Liver (tissue), 9 donors: ENCODE data around the gene LPO. TPM values are rescaled to one million over a fixed set of nuclear protein-coding genes. Genes with fewer than 3 reads are reported as not detected.

Experiments used
- DNase-seq: peaks from one replicate; pipeline ENCODE4 v3.0.0-alpha.2; 2017; ENCODE audit warnings: low spot score
- H3K27ac ChIP-seq, 2 donors: one replicate each; pipeline ENCODE4 v1.7.0; 2013; ENCODE audit warnings: inconsistent platforms in 2 of 2, low read length in 2 of 2, control low read depth in 1 of 2, low read depth in 1 of 2, mild to moderate bottlenecking in 1 of 2
- H3K27me3 ChIP-seq, 4 donors: one replicate each; pipeline versions ENCODE4 v1.6.1 to v1.7.0; 2013; ENCODE audit warnings: low read length in 3 of 4, inconsistent platforms in 1 of 4, mild to moderate bottlenecking in 1 of 4, moderate library complexity in 1 of 4; ENCODE audit not compliant: control insufficient read depth in 4 of 4, insufficient read depth in 4 of 4
- H3K36me3 ChIP-seq, 4 donors: one replicate each; pipeline versions ENCODE4 v1.6.1 to v1.7.0; 2013; ENCODE audit warnings: low read length in 3 of 4, mild to moderate bottlenecking in 3 of 4, low read depth in 1 of 4, moderate library complexity in 1 of 4; ENCODE audit not compliant: control insufficient read depth in 4 of 4, insufficient read depth in 3 of 4
- H3K4me1 ChIP-seq, 4 donors: one replicate each; pipeline versions ENCODE4 v1.6.1 to v1.7.0; 2013; ENCODE audit warnings: low read length in 3 of 4, mild to moderate bottlenecking in 3 of 4, moderate library complexity in 1 of 4; ENCODE audit not compliant: control insufficient read depth in 4 of 4, insufficient read depth in 4 of 4
- H3K4me3 ChIP-seq, 3 donors: one replicate each; pipeline versions ENCODE4 v1.6.1 to v1.7.0; 2013; ENCODE audit warnings: low read length in 3 of 3, control low read depth in 1 of 3, low read depth in 1 of 3, mild to moderate bottlenecking in 1 of 3
- H3K9ac ChIP-seq, 2 donors: one replicate each; pipeline ENCODE4 v1.7.0; 2013; ENCODE audit warnings: low read length in 2 of 2, mild to moderate bottlenecking in 2 of 2, moderate library complexity in 2 of 2, control low read depth in 1 of 2, low read depth in 1 of 2
- H3K9me3 ChIP-seq, 4 donors: one replicate each; pipeline versions ENCODE4 v1.6.1 to v1.7.0; 2013; ENCODE audit warnings: low read length in 3 of 4; ENCODE audit not compliant: control insufficient read depth in 4 of 4
- ATF3 ChIP-seq: IDR thresholded peaks from 2 replicates; pipeline ENCODE4 v1.6.1; 2016; ENCODE audit warnings: antibody characterized with exemption
- CTCF ChIP-seq: fragments of 150-350 bp; IDR thresholded peaks from 2 replicates; pipeline ENCODE4 v1.5.1; 2017; ENCODE audit warnings: improper control_type of control experiment, low read depth, low read length; ENCODE audit not compliant: missing input control
- EGR1 ChIP-seq, 2 donors: IDR thresholded peaks; 2 replicates each; pipeline ENCODE4 v1.6.1; 2016 to 2018; ENCODE audit warnings: antibody characterized with exemption in 2 of 2, low read depth in 2 of 2
- FOXA1 ChIP-seq: IDR thresholded peaks from 2 replicates; pipeline ENCODE4 v1.6.1; 2016; ENCODE audit warnings: antibody characterized with exemption
- FOXA2 ChIP-seq: IDR thresholded peaks from 2 replicates; pipeline ENCODE4 v1.6.1; 2016; ENCODE audit warnings: antibody characterized with exemption
- GABPA ChIP-seq, 2 donors: IDR thresholded peaks in 1 of 2; conservative IDR thresholded peaks in 1 of 2; 2 replicates each; pipeline ENCODE4 v1.6.1; 2016; ENCODE audit warnings: antibody characterized with exemption in 2 of 2, mild to moderate bottlenecking in 1 of 2, moderate library complexity in 1 of 2
- HNF4A ChIP-seq, 2 donors: conservative IDR thresholded peaks; 2 replicates each; pipeline ENCODE4 v1.6.1; 2016; ENCODE audit warnings: antibody characterized with exemption in 2 of 2, mild to moderate bottlenecking in 2 of 2
- HNF4G ChIP-seq: IDR thresholded peaks from 2 replicates; pipeline ENCODE4 v1.6.1; 2016; ENCODE audit warnings: antibody characterized with exemption
- JUND ChIP-seq, 2 donors: IDR thresholded peaks; 2 replicates each; pipeline ENCODE4 v1.6.1; 2016; ENCODE audit warnings: antibody characterized with exemption in 2 of 2
- MAX ChIP-seq: IDR thresholded peaks from 2 replicates; pipeline ENCODE4 v1.6.1; 2016; ENCODE audit warnings: antibody characterized with exemption
- NR2F2 ChIP-seq: IDR thresholded peaks from 2 replicates; pipeline ENCODE4 v1.6.1; 2016; ENCODE audit warnings: antibody characterized with exemption
- RAD21 ChIP-seq, 2 donors: IDR thresholded peaks; 2 replicates each; pipeline ENCODE4 v1.6.1; 2016; ENCODE audit warnings: antibody characterized with exemption in 2 of 2, mild to moderate bottlenecking in 2 of 2
- REST ChIP-seq: IDR thresholded peaks from 2 replicates; pipeline ENCODE4 v1.6.1; 2016; ENCODE audit warnings: antibody characterized with exemption, mild to moderate bottlenecking
- RXRA ChIP-seq, 2 donors: IDR thresholded peaks; 2 replicates each; pipeline ENCODE4 v1.6.1; 2017 to 2018; ENCODE audit warnings: antibody characterized with exemption in 2 of 2, mild to moderate bottlenecking in 1 of 2
- SP1 ChIP-seq: IDR thresholded peaks from 2 replicates; pipeline ENCODE4 v1.6.1; 2018; ENCODE audit warnings: antibody characterized with exemption, mild to moderate bottlenecking
- YY1 ChIP-seq: IDR thresholded peaks from 2 replicates; pipeline ENCODE4 v1.6.1; 2016; ENCODE audit warnings: antibody characterized with exemption, mild to moderate bottlenecking
- ZBTB33 ChIP-seq: IDR thresholded peaks from 2 replicates; pipeline ENCODE4 v1.6.1; 2016; ENCODE audit warnings: antibody characterized with exemption
- WGBS: extraction: QIAGEN DNeasy Blood & Tissue Kit; methylation state at CpG from one replicate; pipeline ENCODE4 v1.1.7; 2013; 5-methylcytosine and 5-hydroxymethylcytosine counted together
- polyA plus RNA-seq, 2 donors: library from polyadenylated mRNA; stranded (reverse) in 1 of 2; unstranded in 1 of 2; fragments of 200-250 nt in 1 of 2; fragments of >200 nt in 1 of 2; fragmentation: Nextera tagmentation in 1 of 2; extraction: Ambion mirVana in 1 of 2; gene quantifications; one replicate each; pipeline versions ENCODE4 v1.2.1 to v1.2.3, GENCODE V29; 2013 to 2015
- total RNA-seq, 2 donors: library from RNA; depleted of rRNA; stranded (reverse); fragments of >200 nt; gene quantifications; one replicate each; pipeline ENCODE4 v1.2.3, GENCODE V29; 2014
- donor health status: healthy.
- donor health status: healthy.
- donor health status: healthy.
- donor health status: healthy.
- donor health status: healthy.

LPO gene
- total and polyA plus RNA-seq, 4 donors = not detected

GRCh38 chr17:58267347-58268324 lies 29.3 kb downstream of the LPO start (continued):
- no peak for TF ChIP-seq EGR1 (IDR thresholded peaks at IDR 0.05; ENCODE audit: low read depth in 2 of 2)

- H3K27ac ChIP-seq = no peak overlapping the region
- no peaks in the 10 kb centered on the region for H3K4me1 ChIP-seq
- no peaks in the 10 kb centered on the region for H3K9me3 ChIP-seq
- H3K36me3 ChIP-seq = no peaks in the 10 kb centered on the region
- TF ChIP-seq GABPA (IDR thresholded peaks at IDR 0.05 in 1 of 2, conservative IDR thresholded peaks at IDR 0.05 in 1 of 2) (no peak), FOXA2 (no peak), FOXA1 (no peak), EGR1 (IDR thresholded peaks at IDR 0.05; ENCODE audit: low read depth in 2 of 2) (no peak), CTCF (no peak), RAD21 (IDR thresholded peaks at IDR 0.05) (no peak), MAX (no peak), SP1 (no peak), NR2F2 (no peak), REST (no peak), ZBTB33 (no peak), ATF3 (no peak), HNF4A (conservative IDR thresholded peaks at IDR 0.05) (no peak), HNF4G (no peak), RXRA (IDR thresholded peaks at IDR 0.05) (no peak), YY1 (no peak), JUND (IDR thresholded peaks at IDR 0.05) (no peak)
- H3K27me3 ChIP-seq = peaks cover 0 to 4% (median 2%) of the 10 kb centered on the region in 4 donors
- no peak overlapping the region for H3K9ac ChIP-seq
- no peak overlapping the region for H3K4me3 ChIP-seq
- 87% methylated on average over 12 of the region's 12 CpGs for WGBS
- no peak for DNase-seq
Observed at GRCh38 chr17:58268326-58268725, 29.9 kb downstream of the LPO start.
